NK-92 (cell line): ENCODE data around the gene MAZ.
"Not testable (repeated sequence)": the region's sequence is repeated elsewhere in the genome, so short reads cannot be mapped to it uniquely, and the experiment has no call there.

Experiments used
- DNase-seq: peaks from one replicate; lab custom pipeline; 2025; ENCODE audit not compliant: unreplicated experiment; lab: John Stamatoyannopoulos, UW

MAZ gene

GRCh38 chr16:29784157-29784556 is 22.2 kb upstream of the MAZ start:
- no peak for DNase-seq

- no peak for DNase-seq
These were observed 21.3 kb upstream of the MAZ start for GRCh38 chr16:29784901-29785500.

- DNase-seq, result not testable (repeated sequence)
These were observed 19.2 kb upstream of the MAZ start for GRCh38 chr16:29787155-29787554.

GRCh38 chr16:29789775-29790182 is 16.6 kb upstream of the MAZ start:
- no peak for DNase-seq

GRCh38 chr16:29790183-29790948 is 16.0 kb upstream of the MAZ start, which contains the start of gene KIF22:
KIF22 (plus strand) TSS chr16:29790751; CDS start chr16:29790760, 9 bp downstream.
- peak; percentile 93 for DNase-seq

- DNase-seq, result no peak
These were observed 15.1 kb upstream of the MAZ start for GRCh38 chr16:29790949-29791844.

GRCh38 chr16:29791845-29792807 is 14.2 kb upstream of the MAZ start:
- no peak for DNase-seq

GRCh38 chr16:29793153-29793552 is 13.2 kb upstream of the MAZ start:
- DNase-seq, result not testable (repeated sequence)

- DNase-seq, result no peak
These were observed 12.1 kb upstream of the MAZ start for GRCh38 chr16:29794231-29794710.

GRCh38 chr16:29802416-29802935 is 3.9 kb upstream of the MAZ start:
- DNase-seq, result no peak

GRCh38 chr16:29804020-29804419 is 2.3 kb upstream of the MAZ start:
- no peak for DNase-seq

GRCh38 chr16:29804455-29805231 is 1.7 kb upstream of the MAZ start:
- DNase-seq, result no peak

- DNase-seq, result peak; percentile 88
These were observed 864 bp upstream of the MAZ start for GRCh38 chr16:29805232-29806098.

GRCh38 chr16:29806641-29807425 is 504 bp downstream of the MAZ start:
- no peak for DNase-seq

- peak; percentile 50 for DNase-seq
These were observed 1.3 kb downstream of the MAZ start for GRCh38 chr16:29807426-29808218.

GRCh38 chr16:29808219-29808900 is 2.0 kb downstream of the MAZ start:
- no peak for DNase-seq
